ENCODE data around the gene CENPB. TPM values are rescaled to one million over a fixed set of nuclear protein-coding genes. Genes with fewer than 3 reads are reported as not detected.

CENPB gene
- total RNA-seq, 1 experiment from 2014 or later = 180 TPM

DNA sequence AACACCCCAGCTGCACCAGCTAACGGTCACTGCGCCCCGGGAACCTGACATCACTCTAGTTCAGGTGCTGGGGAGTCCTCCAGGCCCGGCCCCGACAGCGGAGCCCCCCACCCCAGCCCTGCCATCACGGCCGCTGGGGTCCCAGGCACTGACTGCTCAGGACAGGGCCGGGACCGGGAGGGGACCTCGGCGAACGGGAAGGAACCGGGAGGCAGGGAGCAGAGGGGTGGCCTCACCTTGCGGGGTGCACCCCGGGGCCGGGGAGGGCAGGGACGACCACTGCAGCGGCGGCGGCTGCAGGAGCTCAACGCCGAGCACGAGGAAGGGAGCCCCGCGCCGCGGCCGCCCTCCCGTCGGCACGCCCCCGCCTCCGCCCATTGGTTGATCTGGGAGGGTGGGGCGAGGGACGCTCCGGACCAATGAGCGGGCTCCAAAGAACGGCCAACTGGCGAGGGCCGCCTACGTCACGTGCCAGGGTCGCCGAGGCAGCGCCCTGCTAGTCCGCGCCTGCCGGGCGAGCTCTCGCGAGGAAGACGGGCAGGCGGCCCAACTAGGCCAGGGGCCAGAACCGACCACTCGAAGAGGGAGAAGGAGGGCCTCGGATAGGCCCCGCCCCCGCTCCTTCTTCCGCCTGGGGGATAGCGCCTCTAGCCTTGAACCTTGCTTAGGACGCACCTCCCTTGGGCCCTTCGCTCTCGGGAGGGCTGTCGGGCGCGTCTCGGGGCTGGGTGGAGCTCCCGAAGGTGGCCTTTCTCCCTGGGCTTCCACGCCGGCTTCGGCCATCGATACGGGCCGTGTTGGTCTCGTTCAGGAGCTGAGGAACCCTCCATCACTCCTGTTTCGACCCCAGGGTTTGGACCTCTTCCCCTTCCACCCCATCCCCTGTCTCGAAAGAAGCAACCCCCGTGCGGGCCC, 18.9 kb downstream of the CENPB start, which contains the start of gene ADISSP:
Gene ADISSP, minus strand, starts transcription at position 327 of the 915 bp plus-strand sequence. CDS start 7,653 bp downstream, outside the sequence.
- DNase-seq (ENCODE audit: low read depth) = peak; percentile 98

- DNase-seq (ENCODE audit: low read depth) = no peak
Measured at GRCh38 chr20:3767110-3767426, 19.5 kb downstream of the CENPB start.

DNA sequence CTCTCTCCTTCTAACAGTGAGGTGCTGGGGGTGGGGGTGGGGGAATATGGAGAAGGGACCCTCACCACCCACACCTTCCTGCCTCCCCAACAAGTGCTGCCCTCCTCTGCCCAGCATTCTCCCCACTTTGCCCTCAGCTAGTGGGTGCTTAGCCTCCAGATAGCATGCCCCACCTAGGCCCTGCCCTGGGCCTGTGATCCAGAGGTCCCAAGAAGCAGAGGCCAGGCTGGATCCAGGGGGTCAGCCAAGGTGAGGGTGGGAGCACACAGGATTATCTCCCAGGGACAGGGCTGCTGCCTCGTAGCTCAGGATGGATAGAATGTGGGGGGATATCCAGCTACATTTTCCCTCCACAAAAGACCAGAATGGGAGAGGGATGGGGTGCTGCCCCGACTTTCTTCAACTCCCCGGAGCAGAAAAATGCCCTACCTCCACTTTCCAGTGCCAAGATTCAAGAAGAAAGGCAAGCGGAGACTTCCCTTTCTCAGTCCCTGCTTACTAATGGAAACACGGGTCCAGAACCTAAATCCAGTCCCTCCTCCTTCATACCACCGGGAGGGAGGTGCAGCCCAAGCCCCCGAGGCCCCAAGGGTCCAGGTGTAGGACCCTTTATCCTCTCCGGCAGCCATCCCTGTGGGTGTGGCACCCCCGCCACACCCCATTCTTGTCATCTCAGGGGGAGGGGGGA, 20.0 kb downstream of the CENPB start:
- DNase-seq (ENCODE audit: low read depth) = no peak

- DNase-seq (ENCODE audit: low read depth) = no peak
Measured at GRCh38 chr20:3765171-3765882, 21.2 kb downstream of the CENPB start.

DNA sequence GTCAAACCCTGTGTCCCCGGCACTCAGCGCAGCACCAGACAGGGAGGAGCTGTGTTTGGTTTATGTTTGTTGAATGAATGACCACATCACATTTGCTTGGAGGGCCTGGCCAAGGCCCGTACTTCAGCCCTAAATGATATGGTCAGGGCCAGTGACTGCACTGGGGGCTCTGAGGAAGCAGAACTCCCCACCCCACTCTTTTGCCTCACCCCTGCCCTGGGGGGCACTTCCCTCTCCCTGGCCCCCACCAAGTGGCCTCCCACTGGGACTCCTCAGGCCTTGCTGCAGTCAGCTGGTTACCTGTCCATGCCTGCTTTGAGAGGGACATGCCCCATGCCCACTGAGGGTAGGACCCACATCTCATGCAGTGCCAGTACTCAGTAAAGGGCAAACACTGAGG, 21.9 kb downstream of the CENPB start:
- no peak for DNase-seq (ENCODE audit: low read depth)

DNA sequence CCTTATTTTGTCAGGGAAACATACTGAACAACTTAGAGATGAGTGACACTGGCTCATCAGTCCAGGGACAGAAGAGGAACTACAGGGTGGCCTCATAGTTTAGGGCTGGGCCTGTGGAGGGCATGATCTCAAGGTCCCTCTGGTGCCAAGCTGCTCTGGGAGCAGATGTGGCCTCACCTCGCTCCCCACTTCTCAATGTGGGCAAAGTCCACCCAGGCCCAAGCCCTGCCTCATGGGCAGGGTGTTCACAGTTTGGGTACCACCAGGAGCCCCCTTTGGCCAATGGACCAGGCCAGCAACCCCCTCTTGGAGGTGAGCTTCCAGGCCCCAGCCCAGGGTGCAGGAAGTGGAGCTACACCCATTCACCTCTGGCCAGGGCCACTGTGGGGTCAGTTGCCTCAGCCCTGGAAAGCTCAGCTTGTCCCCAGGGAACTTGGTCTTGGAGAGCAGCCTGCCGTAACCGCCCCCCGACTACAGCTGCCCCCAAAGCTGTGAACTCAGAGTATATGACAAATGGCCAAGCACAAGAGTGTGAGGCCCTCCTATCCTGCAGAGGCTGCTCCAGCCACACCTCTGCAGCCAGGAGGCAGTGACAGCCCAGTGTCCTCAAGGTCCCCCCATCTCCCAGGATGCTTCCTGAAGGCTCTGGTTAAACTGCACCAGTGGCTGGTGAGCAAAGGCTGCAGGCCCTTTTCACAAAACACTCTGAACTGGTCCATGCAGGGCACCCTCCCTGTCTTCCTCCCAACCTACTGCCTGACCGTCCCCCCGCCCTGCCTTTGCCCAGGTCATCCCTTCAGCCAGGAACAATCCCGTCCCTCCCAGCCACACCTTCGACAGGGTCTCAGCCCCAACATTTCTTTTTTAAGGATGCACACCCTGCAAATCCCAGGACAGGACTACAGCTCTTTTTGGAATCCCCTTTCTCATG, 22.6 kb downstream of the CENPB start:
- DNase-seq (ENCODE audit: low read depth) = no peak

DNA sequence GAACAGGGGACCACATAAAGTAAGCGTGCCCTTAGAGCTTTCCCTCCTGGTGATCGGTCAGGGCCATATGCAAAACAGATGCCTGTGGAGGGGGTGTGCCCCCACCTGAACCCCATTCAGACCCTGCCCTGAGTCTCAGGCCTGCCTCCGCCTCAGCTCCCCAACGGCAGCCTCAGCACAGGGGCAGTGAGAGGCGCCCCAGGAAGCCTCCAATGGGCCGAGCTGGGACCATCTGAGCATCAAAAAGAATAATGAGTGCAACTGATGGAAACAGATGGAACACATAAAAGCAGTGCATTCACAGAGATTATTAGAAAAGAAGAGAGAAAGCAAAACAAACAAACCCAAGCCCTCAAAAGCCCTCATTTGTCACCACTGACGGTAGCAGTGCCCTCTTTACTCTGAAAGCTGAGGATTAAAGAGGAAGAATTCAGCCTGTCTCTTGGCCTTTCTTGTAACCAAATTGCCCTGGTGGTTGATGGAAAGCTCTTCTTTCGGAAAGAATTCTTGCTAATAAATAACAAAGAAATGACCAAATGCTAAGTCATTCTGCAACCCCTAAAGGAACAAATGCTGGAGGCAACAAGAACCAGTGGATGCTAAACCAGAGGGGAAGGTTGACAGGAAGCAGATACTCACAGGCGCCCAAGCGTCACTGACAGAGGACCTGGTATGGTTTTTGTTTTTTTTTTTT, 25.7 kb downstream of the CENPB start:
- no peak for DNase-seq (ENCODE audit: low read depth)

DNA sequence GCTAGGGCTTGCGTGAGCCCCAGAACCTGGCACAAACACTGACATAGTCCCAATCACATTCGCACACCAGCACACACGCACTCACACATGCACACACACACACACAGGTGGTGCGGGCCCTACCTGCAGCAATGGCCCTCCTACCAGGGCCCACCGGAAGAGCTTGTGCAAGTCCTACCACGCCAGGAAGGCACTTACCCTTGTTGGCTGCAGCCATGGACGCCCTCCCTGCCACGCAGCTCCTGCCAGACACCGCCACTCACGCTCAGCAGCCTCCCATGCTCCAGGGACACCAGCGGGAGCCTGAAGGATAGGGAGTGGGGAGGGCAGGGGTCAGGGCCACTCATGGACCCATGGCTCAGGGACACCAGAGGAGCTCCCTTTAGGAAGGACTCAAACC, 26.7 kb downstream of the CENPB start:
- DNase-seq (ENCODE audit: low read depth) = no peak

GRCh38 chr20:3759316-3759823, 27.2 kb downstream of the CENPB start:
- DNase-seq (ENCODE audit: low read depth) = no peak

DNA sequence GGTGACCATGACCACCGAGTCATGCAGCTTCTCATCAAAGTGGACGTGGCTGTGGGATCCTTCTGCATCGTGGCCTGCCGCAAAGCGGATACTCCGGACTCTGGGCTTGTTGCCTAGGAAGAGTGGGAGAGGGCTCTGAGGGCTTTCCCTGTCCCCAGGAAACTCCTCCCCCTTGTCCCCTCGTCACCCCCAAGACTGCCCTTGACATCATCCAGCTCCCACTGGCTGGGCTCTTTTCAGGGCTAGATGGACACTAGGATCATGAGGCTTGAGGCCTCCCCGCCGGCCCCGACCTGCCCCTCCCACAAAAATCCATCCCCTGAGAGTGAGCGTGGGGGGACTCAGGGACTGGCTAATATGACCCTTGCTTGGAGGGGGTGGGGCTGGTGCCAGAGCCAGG, 28.0 kb downstream of the CENPB start:
- DNase-seq (ENCODE audit: low read depth) = no peak

DNA sequence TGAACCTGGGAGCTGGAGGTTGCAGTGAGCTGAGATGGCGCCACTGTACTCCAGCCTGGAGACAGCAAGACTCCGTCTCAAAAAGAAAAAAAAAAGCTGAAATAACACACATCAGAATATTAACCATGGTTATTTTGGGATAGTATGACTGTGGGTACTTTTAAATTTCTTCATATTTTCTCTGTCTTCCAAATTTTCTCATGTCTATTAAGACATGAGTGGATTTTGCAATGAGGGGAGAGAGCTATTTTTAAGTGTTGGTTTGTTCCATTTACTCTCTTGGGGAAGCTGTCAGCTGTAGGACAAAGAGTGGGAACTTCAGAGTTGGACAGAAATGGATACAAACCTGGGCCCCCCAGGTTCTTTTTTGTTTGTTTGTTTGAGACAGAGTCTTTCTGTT, 29.3 kb downstream of the CENPB start:
- DNase-seq (ENCODE audit: low read depth) = no peak

DNA sequence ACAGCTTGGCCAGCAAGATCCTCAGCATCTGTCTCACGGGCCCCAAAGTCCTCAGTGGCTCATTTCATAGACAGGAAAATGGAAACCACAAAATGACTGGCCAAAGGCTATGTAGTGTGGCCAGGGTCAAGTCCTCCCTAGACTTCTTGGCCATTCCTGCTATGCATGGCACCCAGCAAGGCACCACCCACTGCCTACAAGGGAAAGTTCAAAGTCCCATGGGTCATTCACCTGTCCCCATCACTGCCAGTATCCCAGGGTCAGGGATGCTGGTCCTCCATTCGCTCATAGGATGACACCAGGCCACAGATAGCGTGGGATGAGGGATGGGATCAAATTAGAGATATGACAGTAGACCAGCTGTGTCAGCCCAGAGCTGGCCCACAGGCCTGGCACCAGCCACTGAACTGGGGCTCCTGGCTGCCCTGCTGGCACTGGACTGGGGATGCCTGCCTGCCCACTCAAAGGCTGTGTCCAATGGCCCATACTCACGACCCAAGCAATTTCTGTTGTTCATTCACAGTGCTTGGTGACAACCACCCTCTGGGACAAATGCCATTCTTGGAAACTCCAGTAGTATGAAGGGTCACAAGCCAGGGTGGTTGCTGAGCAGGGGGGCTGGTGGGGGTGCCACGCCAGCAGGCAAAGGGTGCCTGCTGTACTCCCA, 30.6 kb downstream of the CENPB start:
- DNase-seq (ENCODE audit: low read depth) = no peak

- no peak for DNase-seq (ENCODE audit: low read depth)
Measured at GRCh38 chr20:3755269-3755668, 31.3 kb downstream of the CENPB start.

GRCh38 chr20:3754276-3754630, 32.3 kb downstream of the CENPB start:
- no peak for DNase-seq (ENCODE audit: low read depth)

DNA sequence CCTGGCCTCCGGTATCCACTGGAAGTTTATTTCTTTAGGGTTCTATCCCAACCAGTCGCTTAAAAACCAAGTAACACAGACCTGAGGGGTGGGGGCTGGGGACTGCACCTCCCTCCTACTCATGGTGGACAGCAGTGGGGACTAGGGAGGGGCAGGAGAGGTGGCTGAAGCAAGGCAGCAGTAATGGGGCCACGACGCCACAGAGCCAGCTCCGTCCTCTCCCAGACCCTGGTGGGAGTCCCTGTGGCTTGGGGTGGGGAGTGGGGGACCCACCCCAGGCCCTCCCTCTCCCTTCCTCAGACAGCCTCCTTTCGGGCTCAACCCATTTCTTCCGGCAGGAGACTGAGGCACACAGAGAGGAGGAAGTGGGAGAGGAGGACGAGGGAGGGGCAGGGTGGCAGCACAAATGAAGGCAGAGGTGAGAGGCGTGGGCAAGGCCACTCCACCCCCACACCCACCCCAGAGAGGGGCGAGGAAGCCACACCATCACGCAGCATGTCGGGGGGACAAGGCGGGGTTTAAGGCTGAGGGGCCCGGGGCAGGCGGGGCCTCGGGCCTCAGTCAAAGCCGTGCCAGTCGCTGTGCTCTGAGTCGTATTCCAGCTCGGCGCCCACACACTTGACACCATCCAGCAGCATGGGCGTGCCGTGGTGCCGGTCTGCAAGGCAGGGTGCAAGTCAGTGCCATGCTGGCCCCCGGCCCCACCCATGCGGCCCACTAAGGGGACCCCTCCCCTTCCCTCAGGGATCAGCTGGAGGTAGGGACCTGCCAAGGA, 32.9 kb downstream of the CENPB start:
- DNase-seq (ENCODE audit: low read depth) = no peak

DNA sequence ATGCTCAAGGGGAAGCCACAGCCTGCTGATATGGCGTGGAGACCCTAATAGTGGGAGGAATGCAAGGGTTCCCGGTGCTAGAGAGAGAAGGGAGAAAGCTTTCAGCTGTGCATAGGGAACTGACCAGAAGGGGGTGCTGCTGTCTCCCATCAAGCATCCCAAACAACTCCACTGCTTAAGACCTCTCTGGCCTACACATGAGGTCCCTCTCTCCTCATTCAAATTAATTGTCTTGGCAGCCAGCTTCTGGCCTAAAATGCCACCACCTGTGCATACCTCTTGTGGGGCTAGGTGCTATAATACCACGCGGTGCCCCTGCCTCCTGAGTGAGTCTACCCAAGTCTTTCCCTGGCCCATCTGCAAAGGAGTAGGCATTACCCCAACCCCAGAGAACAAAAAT, 33.4 kb downstream of the CENPB start:
- peak; percentile 61 for DNase-seq (ENCODE audit: low read depth)

GRCh38 chr20:3752386-3752759, 34.2 kb downstream of the CENPB start:
- no peak for DNase-seq (ENCODE audit: low read depth)

GRCh38 chr20:3751675-3752385, 34.7 kb downstream of the CENPB start:
- DNase-seq (ENCODE audit: low read depth) = no peak

Data from HT1080 (cell line).